NT2/D1 (cell line): ENCODE measurements around the gene VENTX.

Source experiments
- SUZ12 ChIP-seq: IDR thresholded peaks from 2 replicates; pipeline ENCODE4 v1.6.1; 2011; ENCODE audit not compliant: insufficient read length, insufficient read depth; ENCODE audit errors: extremely low read depth
- ZNF274 ChIP-seq: IDR thresholded peaks from 2 replicates; pipeline ENCODE4 v1.6.1; 2011; ENCODE audit warnings: mild to moderate bottlenecking, low read depth, low read length

GRCh38 chr10:133231946-133232574 lies 5.6 kb upstream of the VENTX start:
- TF ChIP-seq ZNF274, result no peak
- TF ChIP-seq SUZ12, result no peak
